ENCODE measurements around the gene NHSL2.

- TF ChIP-seq EZH2 (IDR thresholded peaks at IDR 0.05; ENCODE audit: low read depth) (no peak), CTCF (conservative IDR thresholded peaks at IDR 0.05) (no peak)
Observed at GRCh38 chrX:72086995-72087394, 176.3 kb downstream of the NHSL2 start.

Measured in PC-9 (cell line).